Panc1 (cell line): ENCODE results near the gene ZDHHC7. TPM values are rescaled to one million over a fixed set of nuclear protein-coding genes. Genes with fewer than 3 reads are reported as not detected.

ENCODE experiments used
- ATAC-seq: fragments of 200-7000 bp; cut with Tn5 transposase; 2 replicates; pipeline ENCODE4 v1.9.1; 2020; ENCODE audit warnings: mild to moderate bottlenecking, moderate library complexity
- BruUV-seq: library from RNA; stranded (reverse); fragments of 400-500 nt; replicated peaks from 2 replicates; lab custom pipeline; 2021; lab: Mats Ljungman, UMichigan
- CTCF ChIA-PET: fragments of 300-600 bp; sonication (Branson Sonifier 250); formaldehyde crosslinking; loops from one replicate; lab custom pipeline; 2022; ENCODE audit warnings: antibody characterized with exemption; lab: Charles Lee
- POLR2A ChIA-PET: fragments of 300-600 bp; sonication (Branson Sonifier 250); formaldehyde crosslinking; loops from one replicate; lab custom pipeline; 2022; ENCODE audit warnings: antibody characterized with exemption; lab: Charles Lee
- DNase-seq: peaks from one replicate; pipeline ENCODE4 v3.0.0-alpha.2; 2010; ENCODE audit warnings: low read depth, low spot score
- H3K27ac ChIP-seq: 2 replicates; pipeline ENCODE4 v1.5.1; 2011; ENCODE audit warnings: mild to moderate bottlenecking, low read length, inconsistent platforms
- H3K27me3 ChIP-seq: fragments of 200-500 bp; sonication (Bioruptor generic); 2 replicates; pipeline ENCODE4 v1.6.0; 2014; ENCODE audit warnings: low read length, inconsistent platforms; ENCODE audit not compliant: control insufficient read depth, insufficient read depth
- H3K36me3 ChIP-seq: fragments of 200-500 bp; sonication (Bioruptor generic); 2 replicates; pipeline ENCODE4 v1.5.1; 2014; ENCODE audit warnings: inconsistent platforms, mild to moderate bottlenecking, low read length, moderate library complexity; ENCODE audit not compliant: control insufficient read depth, insufficient read depth
- H3K4me1 ChIP-seq: 2 replicates; pipeline ENCODE4 v1.5.1; 2011; ENCODE audit warnings: inconsistent platforms, mild to moderate bottlenecking, low read length, moderate library complexity; ENCODE audit not compliant: control insufficient read depth, insufficient read depth
- H3K4me3 ChIP-seq, 2 experiments: 2 replicates each; pipeline ENCODE4 v1.5.1; 2011 to 2012; ENCODE audit warnings: low read depth in 2 of 2, low read length in 2 of 2, mild to moderate bottlenecking in 2 of 2, inconsistent platforms in 1 of 2, moderate library complexity in 1 of 2
- H3K9me3 ChIP-seq: fragments of 200-500 bp; sonication (Bioruptor generic); 2 replicates; pipeline ENCODE4 v1.5.1; 2014; ENCODE audit warnings: low read depth, mild to moderate bottlenecking, inconsistent platforms, low read length, moderate library complexity; ENCODE audit not compliant: control insufficient read depth, insufficient read depth
- POLR2AphosphoS5 ChIP-seq: IDR thresholded peaks from 2 replicates; pipeline ENCODE4 v1.6.1; 2012; ENCODE audit warnings: mild to moderate bottlenecking, low read depth, low read length, moderate library complexity
- SIN3A ChIP-seq: IDR thresholded peaks from 2 replicates; pipeline ENCODE4 v1.6.1; 2012; ENCODE audit warnings: low read depth, mild to moderate bottlenecking, low read length, moderate library complexity, borderline replicate concordance; ENCODE audit not compliant: insufficient read depth
- TCF7L2 ChIP-seq: IDR thresholded peaks from 2 replicates; pipeline ENCODE4 v1.6.1; 2011; ENCODE audit warnings: mild to moderate bottlenecking, low read depth, low read length, inconsistent platforms
- in situ Hi-C: cut with HindIII; loops from 2 replicates; pipeline ENCODE4 v1.10.0; 2016; ENCODE audit warnings: low sequenced_read_pairs, low pct_unique_long_range_greater_than_20kb
- intact Hi-C: fragments of 100-400 bp; cut with micrococcal nuclease; formaldehyde crosslinking; loops from one replicate; pipeline ENCODE4 v1.10.0; 2022; ENCODE audit not compliant: unreplicated experiment
- total RNA-seq: library from RNA; stranded (reverse); gene quantifications from one replicate; pipeline ENCODE4 v1.2.1, GENCODE V29; 2021; ENCODE audit not compliant: unreplicated experiment
- TF ChIP-seq, protein P1 (sequence below): fragments of 450-650 bp; IDR thresholded peaks from 2 replicates; pipeline ENCODE4 v1.5.1; 2017; ENCODE audit warnings: mild to moderate bottlenecking
- TF ChIP-seq, protein P2 (sequence below), 2 experiments: IDR thresholded peaks; 2 replicates each; pipeline ENCODE4 v1.6.1; 2011 to 2012; ENCODE audit warnings: low read depth in 2 of 2, control low read depth in 1 of 2, low read length in 1 of 2, mild to moderate bottlenecking in 1 of 2, moderate library complexity in 1 of 2; ENCODE audit not compliant: insufficient read depth in 1 of 2

ZDHHC7 gene
- total RNA-seq, 1 experiment from 2014 or later: 71.5 TPM

DNA sequence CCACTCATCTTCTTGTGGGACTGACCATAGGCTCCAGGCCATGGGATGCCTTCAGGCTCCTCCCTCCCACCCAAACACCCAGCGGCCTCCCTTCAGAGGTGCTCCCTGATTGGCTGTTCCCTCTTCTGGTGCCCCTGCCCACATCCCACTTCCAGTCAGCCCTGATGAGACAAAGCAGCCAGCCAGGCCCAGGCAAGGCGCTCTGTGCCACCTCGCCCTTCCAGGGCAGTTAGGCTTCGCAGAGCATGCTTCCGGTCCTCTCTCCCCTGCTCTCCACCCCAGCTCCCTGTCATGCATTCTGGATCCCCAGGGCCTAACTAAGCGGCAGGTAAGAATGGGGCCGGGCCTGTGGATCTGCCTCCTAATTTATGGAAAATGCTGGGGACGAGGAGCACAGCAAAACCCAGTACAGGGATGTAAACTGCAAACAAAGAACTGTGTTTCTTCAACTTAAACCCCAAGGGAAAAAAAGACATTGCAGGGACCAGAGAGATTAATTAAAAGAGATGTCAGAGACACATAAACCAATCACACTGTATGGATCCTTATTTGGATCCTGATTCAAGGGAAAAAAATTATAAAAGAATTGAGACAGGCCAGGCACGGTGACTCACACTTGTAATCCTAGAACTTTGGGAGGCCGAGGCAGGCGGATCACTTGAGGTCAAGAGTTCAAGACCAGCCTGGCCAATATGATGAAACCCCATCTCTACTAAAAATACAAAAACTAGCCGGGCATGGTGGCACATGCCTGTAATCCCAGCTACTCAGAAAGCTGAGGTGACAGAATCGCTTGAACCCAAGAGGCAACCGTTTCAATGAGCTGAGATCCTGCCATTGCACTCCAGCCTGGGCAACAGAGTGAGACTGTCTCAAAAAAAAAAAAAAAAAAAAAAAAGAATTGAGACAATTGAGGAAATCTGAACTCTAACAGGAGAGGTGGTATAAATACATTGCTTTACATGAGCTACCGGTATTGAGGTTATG, 26.0 kb downstream of the ZDHHC7 start:
- CTCF ChIA-PET: no interaction called here
- Histone ChIP-seq H3K4me3 (no peak overlapping the region), H3K36me3 (peaks cover 6% of the 10 kb centered on the region; the same call in 1 of the 2 replicates), H3K27me3 (no peaks in the 10 kb centered on the region), H3K4me1 (peaks cover 7% of the 10 kb centered on the region), H3K27ac (peak overlapping the region; percentile 29; the same call in 1 of the 2 replicates), H3K9me3 (no peaks in the 10 kb centered on the region)
- in situ Hi-C loops (no loop called here), intact Hi-C loops (no loop called here)
- TF ChIP-seq, protein P1, sequence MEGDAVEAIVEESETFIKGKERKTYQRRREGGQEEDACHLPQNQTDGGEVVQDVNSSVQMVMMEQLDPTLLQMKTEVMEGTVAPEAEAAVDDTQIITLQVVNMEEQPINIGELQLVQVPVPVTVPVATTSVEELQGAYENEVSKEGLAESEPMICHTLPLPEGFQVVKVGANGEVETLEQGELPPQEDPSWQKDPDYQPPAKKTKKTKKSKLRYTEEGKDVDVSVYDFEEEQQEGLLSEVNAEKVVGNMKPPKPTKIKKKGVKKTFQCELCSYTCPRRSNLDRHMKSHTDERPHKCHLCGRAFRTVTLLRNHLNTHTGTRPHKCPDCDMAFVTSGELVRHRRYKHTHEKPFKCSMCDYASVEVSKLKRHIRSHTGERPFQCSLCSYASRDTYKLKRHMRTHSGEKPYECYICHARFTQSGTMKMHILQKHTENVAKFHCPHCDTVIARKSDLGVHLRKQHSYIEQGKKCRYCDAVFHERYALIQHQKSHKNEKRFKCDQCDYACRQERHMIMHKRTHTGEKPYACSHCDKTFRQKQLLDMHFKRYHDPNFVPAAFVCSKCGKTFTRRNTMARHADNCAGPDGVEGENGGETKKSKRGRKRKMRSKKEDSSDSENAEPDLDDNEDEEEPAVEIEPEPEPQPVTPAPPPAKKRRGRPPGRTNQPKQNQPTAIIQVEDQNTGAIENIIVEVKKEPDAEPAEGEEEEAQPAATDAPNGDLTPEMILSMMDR: no peak
- no peak for TF ChIP-seq SIN3A
- TF ChIP-seq, protein P2, sequence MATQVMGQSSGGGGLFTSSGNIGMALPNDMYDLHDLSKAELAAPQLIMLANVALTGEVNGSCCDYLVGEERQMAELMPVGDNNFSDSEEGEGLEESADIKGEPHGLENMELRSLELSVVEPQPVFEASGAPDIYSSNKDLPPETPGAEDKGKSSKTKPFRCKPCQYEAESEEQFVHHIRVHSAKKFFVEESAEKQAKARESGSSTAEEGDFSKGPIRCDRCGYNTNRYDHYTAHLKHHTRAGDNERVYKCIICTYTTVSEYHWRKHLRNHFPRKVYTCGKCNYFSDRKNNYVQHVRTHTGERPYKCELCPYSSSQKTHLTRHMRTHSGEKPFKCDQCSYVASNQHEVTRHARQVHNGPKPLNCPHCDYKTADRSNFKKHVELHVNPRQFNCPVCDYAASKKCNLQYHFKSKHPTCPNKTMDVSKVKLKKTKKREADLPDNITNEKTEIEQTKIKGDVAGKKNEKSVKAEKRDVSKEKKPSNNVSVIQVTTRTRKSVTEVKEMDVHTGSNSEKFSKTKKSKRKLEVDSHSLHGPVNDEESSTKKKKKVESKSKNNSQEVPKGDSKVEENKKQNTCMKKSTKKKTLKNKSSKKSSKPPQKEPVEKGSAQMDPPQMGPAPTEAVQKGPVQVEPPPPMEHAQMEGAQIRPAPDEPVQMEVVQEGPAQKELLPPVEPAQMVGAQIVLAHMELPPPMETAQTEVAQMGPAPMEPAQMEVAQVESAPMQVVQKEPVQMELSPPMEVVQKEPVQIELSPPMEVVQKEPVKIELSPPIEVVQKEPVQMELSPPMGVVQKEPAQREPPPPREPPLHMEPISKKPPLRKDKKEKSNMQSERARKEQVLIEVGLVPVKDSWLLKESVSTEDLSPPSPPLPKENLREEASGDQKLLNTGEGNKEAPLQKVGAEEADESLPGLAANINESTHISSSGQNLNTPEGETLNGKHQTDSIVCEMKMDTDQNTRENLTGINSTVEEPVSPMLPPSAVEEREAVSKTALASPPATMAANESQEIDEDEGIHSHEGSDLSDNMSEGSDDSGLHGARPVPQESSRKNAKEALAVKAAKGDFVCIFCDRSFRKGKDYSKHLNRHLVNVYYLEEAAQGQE (IDR thresholded peaks at IDR 0.05; ENCODE audit: insufficient read depth in 1 of 2, low read depth in 2 of 2, low read length in 1 of 2): no peak
- TF ChIP-seq TCF7L2: no peak
- TF ChIP-seq POLR2AphosphoS5: no peak
- POLR2A ChIA-PET: no interaction called here
- ATAC-seq (no peak), DNase-seq (no peak)
- BruUV-seq: no TSS peak

DNA sequence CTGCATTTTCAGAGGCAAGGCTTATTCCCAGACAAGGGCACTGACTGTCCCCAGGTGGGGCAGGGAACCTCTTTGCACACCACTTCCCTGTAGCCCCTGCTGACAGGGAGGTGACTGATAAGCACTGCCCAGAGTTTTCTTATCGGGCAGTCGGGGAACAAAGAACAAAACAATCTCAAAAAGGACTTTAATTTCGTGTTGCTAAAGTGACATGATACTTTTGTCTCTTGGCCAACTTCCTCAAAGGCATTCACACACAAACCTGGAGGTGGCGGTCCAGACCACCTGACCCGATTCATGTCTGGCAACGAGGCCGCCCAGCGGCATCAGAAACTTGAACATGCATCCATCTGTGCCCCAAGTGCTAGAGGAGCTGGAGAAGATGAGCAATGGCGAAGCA, 28.9 kb downstream of the ZDHHC7 start:
- Histone ChIP-seq H3K4me1 (peaks cover 7% of the 10 kb centered on the region), H3K27ac (no peak overlapping the region), H3K9me3 (no peaks in the 10 kb centered on the region), H3K27me3 (no peaks in the 10 kb centered on the region), H3K4me3 (no peak overlapping the region), H3K36me3 (peaks cover 12% of the 10 kb centered on the region)
- BruUV-seq: no TSS peak
- ChIA-PET POLR2A (no interaction called here), CTCF (no interaction called here)
- intact Hi-C loops: no loop called here
- ATAC-seq: no peak
- DNase-seq: no peak
- TF ChIP-seq, protein P2 (IDR thresholded peaks at IDR 0.05; ENCODE audit: insufficient read depth in 1 of 2, low read depth in 2 of 2, low read length in 1 of 2): no peak
- TF ChIP-seq TCF7L2 (no peak), POLR2AphosphoS5 (no peak), SIN3A (no peak)
- TF ChIP-seq, protein P1: no peak
- in situ Hi-C loops: no loop called here
